ENCODE measurements around the gene TRPM4.

Gene TRPM4

DNA sequence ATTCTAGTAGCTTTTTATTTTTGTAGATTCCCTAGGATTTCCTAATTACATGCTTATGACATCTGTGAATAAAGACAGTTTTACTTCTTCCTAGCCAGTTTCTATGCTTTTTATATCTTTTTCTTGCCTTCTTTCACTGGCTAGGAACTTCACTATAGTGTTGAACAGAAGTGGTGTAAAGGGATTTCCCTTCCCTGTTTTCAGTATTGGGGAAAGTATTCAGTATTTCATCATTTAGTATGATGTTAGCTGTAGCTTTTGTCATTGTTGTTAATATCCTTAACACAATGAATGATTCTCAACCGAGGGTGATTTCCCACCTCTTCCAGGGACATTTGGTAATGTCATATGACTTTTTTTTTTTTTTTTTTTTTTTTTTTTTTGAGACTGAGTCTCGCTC lies 90.1 kb downstream of the TRPM4 start:
- Histone ChIP-seq H2AFZ (ENCODE audit: low read length) (no peak overlapping the region), H3K27ac (ENCODE audit: low read length) (no peak overlapping the region), H3K79me2 (ENCODE audit: low read length) (no peaks in the 10 kb centered on the region), H3K9ac (ENCODE audit: low read length) (no peak overlapping the region), H3K4me1 (ENCODE audit: low read length) (no peaks in the 10 kb centered on the region), H3F3A (ENCODE audit: insufficient read depth, low read length) (no peaks in the 10 kb centered on the region), H3K36me3 (replicated peaks; ENCODE audit: insufficient read depth, low read length) (no peaks in the 10 kb centered on the region), H3K4me3 (ENCODE audit: low read length) (no peak overlapping the region), H4K20me1 (ENCODE audit: insufficient read depth, low read length) (no peaks in the 10 kb centered on the region), H3K9me3 (replicated peaks; ENCODE audit: insufficient read depth, low read length) (no peaks in the 10 kb centered on the region), H3K4me2 (ENCODE audit: low read depth, low read length) (no peak overlapping the region), H3K9me2 (replicated peaks; ENCODE audit: insufficient read depth, low read length) (no peaks in the 10 kb centered on the region), H3K27me3 (replicated peaks; ENCODE audit: insufficient read depth, low read length) (peaks cover 48% of the 10 kb centered on the region)
- DNase-seq = no peak
- TF ChIP-seq EZH2phosphoT487 (IDR thresholded peaks at IDR 0.05; ENCODE audit: low read length) (no peak), EZH2 (optimal IDR thresholded peaks at IDR 0.05; ENCODE audit: low read depth, low read length) (no peak)
- TF ChIP-seq, protein P1, sequence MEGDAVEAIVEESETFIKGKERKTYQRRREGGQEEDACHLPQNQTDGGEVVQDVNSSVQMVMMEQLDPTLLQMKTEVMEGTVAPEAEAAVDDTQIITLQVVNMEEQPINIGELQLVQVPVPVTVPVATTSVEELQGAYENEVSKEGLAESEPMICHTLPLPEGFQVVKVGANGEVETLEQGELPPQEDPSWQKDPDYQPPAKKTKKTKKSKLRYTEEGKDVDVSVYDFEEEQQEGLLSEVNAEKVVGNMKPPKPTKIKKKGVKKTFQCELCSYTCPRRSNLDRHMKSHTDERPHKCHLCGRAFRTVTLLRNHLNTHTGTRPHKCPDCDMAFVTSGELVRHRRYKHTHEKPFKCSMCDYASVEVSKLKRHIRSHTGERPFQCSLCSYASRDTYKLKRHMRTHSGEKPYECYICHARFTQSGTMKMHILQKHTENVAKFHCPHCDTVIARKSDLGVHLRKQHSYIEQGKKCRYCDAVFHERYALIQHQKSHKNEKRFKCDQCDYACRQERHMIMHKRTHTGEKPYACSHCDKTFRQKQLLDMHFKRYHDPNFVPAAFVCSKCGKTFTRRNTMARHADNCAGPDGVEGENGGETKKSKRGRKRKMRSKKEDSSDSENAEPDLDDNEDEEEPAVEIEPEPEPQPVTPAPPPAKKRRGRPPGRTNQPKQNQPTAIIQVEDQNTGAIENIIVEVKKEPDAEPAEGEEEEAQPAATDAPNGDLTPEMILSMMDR (IDR thresholded peaks at IDR 0.05; ENCODE audit: low read length) = no peak

DNA sequence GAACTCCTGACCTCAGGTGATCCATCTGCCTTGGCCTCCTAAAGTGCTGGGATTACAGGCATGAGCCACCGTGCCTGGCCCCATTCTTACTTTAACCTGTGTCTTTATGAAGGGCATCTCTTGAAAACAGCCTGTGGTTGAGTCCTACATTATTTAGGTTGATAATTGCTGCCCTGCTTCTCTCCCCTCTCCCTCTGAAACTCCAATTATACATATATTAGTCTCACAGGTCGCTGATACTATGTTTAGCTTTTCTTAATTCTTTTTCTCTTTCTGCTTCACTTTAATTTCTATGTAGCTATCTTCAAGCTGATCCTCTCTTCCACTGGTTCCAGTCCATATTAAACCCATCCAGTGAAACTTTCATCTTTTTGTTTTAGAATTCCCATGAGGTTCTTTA lies 92.3 kb downstream of the TRPM4 start:
- DNase-seq = no peak
- peaks cover 71% of the 10 kb centered on the region for H3K27me3 ChIP-seq (replicated peaks; ENCODE audit: insufficient read depth, low read length)
- H3K9me2 ChIP-seq (replicated peaks; ENCODE audit: insufficient read depth, low read length) = no peaks in the 10 kb centered on the region
- TF ChIP-seq EZH2 (optimal IDR thresholded peaks at IDR 0.05; ENCODE audit: low read depth, low read length) (no peak), EZH2phosphoT487 (IDR thresholded peaks at IDR 0.05; ENCODE audit: low read length) (no peak)
- TF ChIP-seq, protein P1 (IDR thresholded peaks at IDR 0.05; ENCODE audit: low read length) = no peak
- H2AFZ ChIP-seq (ENCODE audit: low read length) = no peak overlapping the region
- H3K9me3 ChIP-seq (replicated peaks; ENCODE audit: insufficient read depth, low read length) = no peaks in the 10 kb centered on the region
- no peak overlapping the region for H3K4me2 ChIP-seq (ENCODE audit: low read depth, low read length)
- H3F3A ChIP-seq (ENCODE audit: insufficient read depth, low read length) = no peaks in the 10 kb centered on the region
- no peak overlapping the region for H3K27ac ChIP-seq (ENCODE audit: low read length)
- H4K20me1 ChIP-seq (ENCODE audit: insufficient read depth, low read length) = no peaks in the 10 kb centered on the region
- H3K4me3 ChIP-seq (ENCODE audit: low read length) = no peak overlapping the region
- H3K79me2 ChIP-seq (ENCODE audit: low read length) = no peaks in the 10 kb centered on the region
- no peaks in the 10 kb centered on the region for H3K36me3 ChIP-seq (replicated peaks; ENCODE audit: insufficient read depth, low read length)
- no peak overlapping the region for H3K9ac ChIP-seq (ENCODE audit: low read length)
- H3K4me1 ChIP-seq (ENCODE audit: low read length) = no peaks in the 10 kb centered on the region

DNA sequence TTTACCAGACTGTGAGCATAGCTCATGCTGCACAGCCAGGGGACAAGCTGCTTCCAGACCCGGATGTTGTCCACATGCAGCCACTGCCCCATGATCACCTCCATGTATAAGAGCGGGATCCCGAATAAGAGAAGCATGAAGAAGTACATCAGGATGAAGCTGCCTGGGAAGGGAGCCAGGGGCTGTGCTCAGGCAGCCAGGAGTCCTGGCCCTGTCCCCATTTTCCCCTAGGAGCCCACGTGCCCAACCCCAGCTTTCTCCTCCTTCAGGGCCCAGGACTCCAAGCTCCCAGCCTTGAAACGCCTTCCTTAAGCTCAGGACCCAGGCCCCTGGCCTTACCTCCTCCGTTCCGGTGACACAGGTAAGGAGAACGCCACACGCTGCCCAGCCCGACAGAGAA lies 98.1 kb downstream of the TRPM4 start:
- Histone ChIP-seq H3K9ac (ENCODE audit: low read length) (no peak overlapping the region), H3K9me2 (replicated peaks; ENCODE audit: insufficient read depth, low read length) (no peaks in the 10 kb centered on the region), H2AFZ (ENCODE audit: low read length) (no peak overlapping the region), H3K4me3 (ENCODE audit: low read length) (no peak overlapping the region), H3F3A (ENCODE audit: insufficient read depth, low read length) (no peaks in the 10 kb centered on the region), H3K27me3 (replicated peaks; ENCODE audit: insufficient read depth, low read length) (peaks cover 69% of the 10 kb centered on the region), H3K4me1 (ENCODE audit: low read length) (no peaks in the 10 kb centered on the region), H4K20me1 (ENCODE audit: insufficient read depth, low read length) (no peaks in the 10 kb centered on the region), H3K36me3 (replicated peaks; ENCODE audit: insufficient read depth, low read length) (no peaks in the 10 kb centered on the region), H3K4me2 (ENCODE audit: low read depth, low read length) (no peak overlapping the region), H3K79me2 (ENCODE audit: low read length) (no peaks in the 10 kb centered on the region), H3K27ac (ENCODE audit: low read length) (no peak overlapping the region), H3K9me3 (replicated peaks; ENCODE audit: insufficient read depth, low read length) (no peaks in the 10 kb centered on the region)
- DNase-seq = no peak
- TF ChIP-seq EZH2phosphoT487 (IDR thresholded peaks at IDR 0.05; ENCODE audit: low read length) (no peak), EZH2 (optimal IDR thresholded peaks at IDR 0.05; ENCODE audit: low read depth, low read length) (no peak)
- TF ChIP-seq, protein P1 (IDR thresholded peaks at IDR 0.05; ENCODE audit: low read length) = no peak

Measured in MM.1S (cell line).